Mesothelial cell of epicardium (in vitro differentiated cells): ENCODE results near the gene ATP6V1B1. TPM values are rescaled to one million over a fixed set of nuclear protein-coding genes. Genes with fewer than 3 reads are reported as not detected.
A peak's percentile ranks its signal among the peaks of the same experiment; 100 is the strongest.

Experiments used
- DNase-seq, 2 experiments: peaks; one replicate each; pipeline ENCODE4 v3.0.0; 2021; ENCODE audit warnings: low spot score in 2 of 2; ENCODE audit not compliant: unreplicated experiment in 2 of 2
- H3K27ac Mint-ChIP-seq: 2 replicates; pipeline ENCODE4 v1.8.0; 2021; ENCODE audit warnings: mixed read lengths
- H3K27me3 Mint-ChIP-seq: 2 replicates; pipeline ENCODE4 v1.8.0; 2021; ENCODE audit warnings: low read depth, mixed read lengths
- H3K36me3 Mint-ChIP-seq: 2 replicates; pipeline ENCODE4 v1.8.0; 2021; ENCODE audit warnings: mixed read lengths
- H3K4me1 Mint-ChIP-seq: 2 replicates; pipeline ENCODE4 v1.8.0; 2021; ENCODE audit warnings: mixed read lengths
- H3K4me3 Mint-ChIP-seq: 2 replicates; pipeline ENCODE4 v1.8.0; 2021; ENCODE audit warnings: mild to moderate bottlenecking, moderate library complexity, mixed read lengths
- H3K9me3 Mint-ChIP-seq: 2 replicates; pipeline ENCODE4 v1.8.0; 2021; ENCODE audit warnings: mixed read lengths
- total RNA-seq: library from RNA; stranded (reverse); gene quantifications from 3 replicates; pipeline ENCODE4 v1.2.1, GENCODE V29; 2021
- TF ChIP-seq, protein P1 (sequence below): fragments of 200-600 bp; sonication (generic); IDR thresholded peaks from one replicate; pipeline ENCODE4 v1.5.0; 2021; ENCODE audit warnings: antibody characterized with exemption; ENCODE audit not compliant: unreplicated experiment

The ATP6V1B1 gene
- total RNA-seq, 1 donor from 2014 or later: not detected

DNA sequence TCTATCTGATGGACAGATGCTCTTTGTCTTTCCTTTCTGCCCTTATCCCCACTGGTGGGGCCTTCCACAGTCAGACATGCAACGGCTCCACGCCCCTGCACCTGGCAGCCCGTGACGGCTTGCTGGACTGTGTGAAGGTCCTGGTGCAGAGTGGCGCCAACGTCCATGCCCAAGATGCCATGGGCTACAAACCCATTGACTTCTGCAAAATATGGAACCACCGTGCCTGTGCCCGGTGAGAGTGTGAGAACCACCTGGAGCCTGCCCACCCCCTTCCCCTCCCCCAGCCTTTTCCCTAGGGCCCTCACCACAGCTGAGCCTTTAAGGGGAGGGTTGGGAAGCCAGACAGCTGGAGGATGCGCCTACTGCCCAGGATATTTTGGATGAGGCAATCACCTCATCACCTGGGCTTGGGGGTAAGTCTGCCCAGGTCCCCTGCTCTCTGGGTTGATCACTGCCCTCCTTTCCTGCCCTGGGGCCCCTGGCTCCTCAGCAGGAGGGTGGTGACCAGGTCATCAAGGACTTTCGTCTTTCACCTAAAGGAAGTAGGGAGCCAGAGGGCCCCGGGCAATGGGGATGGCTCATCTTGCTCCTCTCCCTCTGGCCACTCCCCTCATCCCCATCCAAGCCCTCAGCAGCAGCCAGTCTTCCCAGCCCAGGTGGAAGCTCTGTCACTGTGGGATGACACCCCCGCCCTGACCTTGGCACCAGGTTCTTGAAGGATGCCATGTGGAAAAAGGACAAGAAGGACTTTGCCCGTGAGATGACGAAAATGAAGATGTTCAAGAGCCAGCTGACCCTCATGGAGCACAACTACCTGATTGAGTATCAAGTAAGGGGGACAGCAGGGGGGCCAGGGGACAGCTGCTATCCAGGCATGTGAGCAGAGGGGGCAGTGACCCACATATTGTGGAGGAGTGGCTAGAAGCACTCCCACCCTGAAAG lies 46.4 kb downstream of the ATP6V1B1 start:
- no peak overlapping the region for H3K27ac Mint-ChIP-seq
- H3K4me3 Mint-ChIP-seq: no peak overlapping the region
- H3K36me3 Mint-ChIP-seq: peaks cover 13% of the 10 kb centered on the region
- no peaks in the 10 kb centered on the region for H3K27me3 Mint-ChIP-seq
- H3K9me3 Mint-ChIP-seq: no peaks in the 10 kb centered on the region
- H3K4me1 Mint-ChIP-seq: peaks cover 10% of the 10 kb centered on the region
- no peak for DNase-seq
- TF ChIP-seq, protein P1, sequence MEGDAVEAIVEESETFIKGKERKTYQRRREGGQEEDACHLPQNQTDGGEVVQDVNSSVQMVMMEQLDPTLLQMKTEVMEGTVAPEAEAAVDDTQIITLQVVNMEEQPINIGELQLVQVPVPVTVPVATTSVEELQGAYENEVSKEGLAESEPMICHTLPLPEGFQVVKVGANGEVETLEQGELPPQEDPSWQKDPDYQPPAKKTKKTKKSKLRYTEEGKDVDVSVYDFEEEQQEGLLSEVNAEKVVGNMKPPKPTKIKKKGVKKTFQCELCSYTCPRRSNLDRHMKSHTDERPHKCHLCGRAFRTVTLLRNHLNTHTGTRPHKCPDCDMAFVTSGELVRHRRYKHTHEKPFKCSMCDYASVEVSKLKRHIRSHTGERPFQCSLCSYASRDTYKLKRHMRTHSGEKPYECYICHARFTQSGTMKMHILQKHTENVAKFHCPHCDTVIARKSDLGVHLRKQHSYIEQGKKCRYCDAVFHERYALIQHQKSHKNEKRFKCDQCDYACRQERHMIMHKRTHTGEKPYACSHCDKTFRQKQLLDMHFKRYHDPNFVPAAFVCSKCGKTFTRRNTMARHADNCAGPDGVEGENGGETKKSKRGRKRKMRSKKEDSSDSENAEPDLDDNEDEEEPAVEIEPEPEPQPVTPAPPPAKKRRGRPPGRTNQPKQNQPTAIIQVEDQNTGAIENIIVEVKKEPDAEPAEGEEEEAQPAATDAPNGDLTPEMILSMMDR: no peak

GRCh38 chr2:70982971-70983370 lies 47.3 kb downstream of the ATP6V1B1 start:
- no peak overlapping the region for H3K4me3 Mint-ChIP-seq
- H3K27ac Mint-ChIP-seq: no peak overlapping the region
- H3K36me3 Mint-ChIP-seq: peaks cover 13% of the 10 kb centered on the region
- no peaks in the 10 kb centered on the region for H3K27me3 Mint-ChIP-seq
- TF ChIP-seq, protein P1: no peak
- H3K4me1 Mint-ChIP-seq: peaks cover 3% of the 10 kb centered on the region
- DNase-seq: no peak
- no peaks in the 10 kb centered on the region for H3K9me3 Mint-ChIP-seq

DNA sequence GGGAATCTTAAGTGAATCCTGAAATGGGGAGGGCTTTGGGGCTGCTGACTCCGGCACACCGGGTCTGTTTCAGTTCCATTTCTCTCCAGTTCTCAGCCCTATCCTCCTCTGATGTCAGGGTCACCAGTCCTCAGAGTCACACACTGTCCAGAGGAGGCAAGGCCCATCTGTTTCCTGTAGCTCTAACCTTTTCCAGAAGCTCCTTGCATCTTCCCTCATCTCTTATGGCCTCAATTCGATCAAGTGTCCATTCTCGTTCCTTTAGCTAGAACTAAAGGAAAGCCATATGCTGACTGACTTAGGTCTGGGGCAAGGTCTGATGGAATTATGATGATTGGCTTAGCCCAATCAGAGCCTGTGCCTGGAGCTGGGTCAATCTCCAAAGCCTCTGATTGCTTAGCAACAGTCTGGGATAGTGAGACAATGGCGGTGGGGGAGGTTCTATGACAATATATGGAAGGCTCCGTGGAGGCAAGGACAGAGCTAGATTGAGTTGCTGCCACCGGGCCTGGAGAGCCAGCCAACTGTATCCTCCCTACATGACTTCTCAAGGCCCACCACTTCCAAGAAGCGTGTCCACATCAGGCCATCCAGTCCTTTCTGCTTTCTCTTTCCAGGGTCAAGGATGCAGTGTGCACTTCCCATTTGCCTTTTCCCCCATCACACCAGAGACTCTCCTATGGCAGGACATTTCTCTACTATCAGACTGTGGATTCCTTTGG lies 48.0 kb downstream of the ATP6V1B1 start:
- Mint-ChIP-seq H3K27ac (no peak overlapping the region), H3K4me3 (no peak overlapping the region), H3K36me3 (peaks cover 16% of the 10 kb centered on the region), H3K4me1 (no peaks in the 10 kb centered on the region), H3K27me3 (no peaks in the 10 kb centered on the region), H3K9me3 (no peaks in the 10 kb centered on the region)
- DNase-seq: no peak
- TF ChIP-seq, protein P1: no peak

DNA sequence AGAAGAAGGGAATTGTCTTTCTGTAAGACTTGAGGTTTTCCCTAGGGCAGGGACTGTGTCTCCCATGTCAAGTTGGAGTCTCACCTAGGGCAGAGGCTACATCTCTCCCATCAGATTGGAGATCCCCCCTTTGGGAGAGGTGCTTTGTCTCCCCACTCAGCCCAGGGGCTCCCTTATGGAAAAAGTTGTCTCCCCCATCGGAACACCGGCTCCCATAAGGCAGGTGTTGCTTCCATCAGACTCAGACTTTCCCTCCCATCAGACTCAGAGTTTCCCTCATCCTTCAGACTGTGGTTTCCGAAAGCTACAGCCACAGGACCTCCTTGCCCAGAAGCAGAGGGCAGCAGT lies 48.5 kb downstream of the ATP6V1B1 start:
- Mint-ChIP-seq H3K27me3 (no peaks in the 10 kb centered on the region), H3K4me3 (no peak overlapping the region), H3K36me3 (peaks cover 18% of the 10 kb centered on the region), H3K9me3 (no peaks in the 10 kb centered on the region), H3K4me1 (no peaks in the 10 kb centered on the region), H3K27ac (no peak overlapping the region)
- TF ChIP-seq, protein P1: no peak
- no peak for DNase-seq

GRCh38 chr2:70984576-70985282 lies 49.0 kb downstream of the ATP6V1B1 start:
- peak in 1 of 2 experiments; percentile 76 for DNase-seq
- no peaks in the 10 kb centered on the region for H3K9me3 Mint-ChIP-seq
- no peaks in the 10 kb centered on the region for H3K27me3 Mint-ChIP-seq
- no peaks in the 10 kb centered on the region for H3K4me1 Mint-ChIP-seq
- TF ChIP-seq, protein P1: peak; percentile 73
- no peak overlapping the region for H3K4me3 Mint-ChIP-seq
- H3K36me3 Mint-ChIP-seq: peaks cover 18% of the 10 kb centered on the region
- no peak overlapping the region for H3K27ac Mint-ChIP-seq
